ENCODE data around the gene AK9. TPM values are rescaled to one million over a fixed set of nuclear protein-coding genes. Genes with fewer than 3 reads are reported as not detected.

Gene AK9
- total and polyA plus RNA-seq, 9 of the 15 experiments (the other 6 are each of a cell fraction or from before 2014, with no cell fraction given) = 0.59 to 1.9 (median 1.2) TPM

DNA sequence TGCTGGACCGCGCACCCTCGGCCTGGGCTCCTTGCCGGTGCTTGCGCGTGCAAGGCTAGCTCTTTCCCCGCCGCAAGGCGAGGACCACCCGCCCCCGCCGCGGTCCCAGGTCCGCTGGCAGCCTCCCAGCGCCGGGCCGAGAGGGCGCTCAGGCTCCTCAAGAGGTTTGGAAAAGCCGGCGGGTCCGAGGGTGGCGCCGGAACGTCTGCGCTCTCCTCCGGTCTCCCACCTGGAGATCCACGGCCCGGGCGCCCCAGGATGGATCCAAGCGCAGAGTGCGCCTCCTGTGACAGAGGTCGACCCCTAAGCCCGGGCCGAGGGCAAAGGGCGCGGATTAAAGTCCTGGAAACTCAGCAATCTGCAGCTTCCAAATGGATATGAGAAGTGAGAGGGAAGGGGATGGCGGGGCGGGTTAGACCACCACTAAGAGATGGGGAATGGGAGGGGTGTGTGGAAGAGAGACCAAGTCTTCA is 234.9 kb downstream of the AK9 start (continued):
- TF ChIP-seq REST (IDR thresholded peaks at IDR 0.05; ENCODE audit: borderline replicate concordance) (no peak), REST (CRISPR knock-in tag; IDR thresholded peaks at IDR 0.05; ENCODE audit: low read depth) (0 out of 2 replicates have a peak, but pooled peaks have one; percentile 52), HNRNPLL (IDR thresholded peaks at IDR 0.05; ENCODE audit: low read depth, low read length, poor library complexity, severe bottlenecking) (no peak), FIP1L1 (IDR thresholded peaks at IDR 0.05; ENCODE audit: low read depth, low read length, poor library complexity, severe bottlenecking) (no peak)

Measured in K562 (cell line).